ENCODE measurements around the gene BCL2L2.

The BCL2L2 gene

GRCh38 chr14:23307146-23307530, 505 bp downstream of the BCL2L2 start:
- H3K4me2 ChIP-seq (ENCODE audit: low read length), result peak overlapping the region; percentile 14; the same call in 1 of the 2 replicates
- no peaks in the 10 kb centered on the region for H3K9me3 ChIP-seq (ENCODE audit: low read length)
- no peaks in the 10 kb centered on the region for H3F3A ChIP-seq (ENCODE audit: insufficient read depth, low read length)
- no peak overlapping the region for H3K27ac ChIP-seq (ENCODE audit: low read depth, low read length, poor library complexity, severe bottlenecking)
- H2AFZ ChIP-seq (ENCODE audit: low read length), result no peak overlapping the region
- H3K9ac ChIP-seq (ENCODE audit: low read length), result no peak overlapping the region; the same call in 1 of the 2 replicates
- no peaks in the 10 kb centered on the region for H3K36me3 ChIP-seq (ENCODE audit: insufficient read depth, low read length)
- no peak for TF ChIP-seq EZH2 (IDR thresholded peaks at IDR 0.05; ENCODE audit: borderline replicate concordance, low read length)
- no peak for TF ChIP-seq CTCF (IDR thresholded peaks at IDR 0.05; ENCODE audit: low read length)
- peak overlapping the region; percentile 30 for H3K4me3 ChIP-seq (ENCODE audit: low read depth, low read length, poor library complexity, severe bottlenecking)
- peaks cover 12% of the 10 kb centered on the region for H3K4me1 ChIP-seq (ENCODE audit: insufficient read depth, low read length, severe bottlenecking)
- H3K79me2 ChIP-seq (ENCODE audit: insufficient read depth, low read length), result no peaks in the 10 kb centered on the region
- no peaks in the 10 kb centered on the region for H3K9me2 ChIP-seq (ENCODE audit: low read depth, low read length)
- no peaks in the 10 kb centered on the region; the same call in 1 of the 2 replicates for H3K27me3 ChIP-seq (ENCODE audit: insufficient read depth, low read length)
- no peaks in the 10 kb centered on the region for H4K20me1 ChIP-seq (ENCODE audit: insufficient read depth, low read length)

- peaks cover 9% of the 10 kb centered on the region for H3K4me1 ChIP-seq (ENCODE audit: insufficient read depth, low read length, severe bottlenecking)
- H2AFZ ChIP-seq (ENCODE audit: low read length), result no peak overlapping the region
- no peak overlapping the region for H3K4me2 ChIP-seq (ENCODE audit: low read length)
- H3K36me3 ChIP-seq (ENCODE audit: insufficient read depth, low read length), result no peaks in the 10 kb centered on the region
- H3K9me2 ChIP-seq (ENCODE audit: low read depth, low read length), result no peaks in the 10 kb centered on the region
- H3K79me2 ChIP-seq (ENCODE audit: insufficient read depth, low read length), result no peaks in the 10 kb centered on the region
- no peak overlapping the region for H3K4me3 ChIP-seq (ENCODE audit: low read depth, low read length, poor library complexity, severe bottlenecking)
- no peak for TF ChIP-seq EZH2 (IDR thresholded peaks at IDR 0.05; ENCODE audit: borderline replicate concordance, low read length)
- no peak for TF ChIP-seq CTCF (IDR thresholded peaks at IDR 0.05; ENCODE audit: low read length)
- H3K9ac ChIP-seq (ENCODE audit: low read length), result no peak overlapping the region
- no peaks in the 10 kb centered on the region for H3K9me3 ChIP-seq (ENCODE audit: low read length)
- no peaks in the 10 kb centered on the region; the same call in 1 of the 2 replicates for H3K27me3 ChIP-seq (ENCODE audit: insufficient read depth, low read length)
- H3F3A ChIP-seq (ENCODE audit: insufficient read depth, low read length), result no peaks in the 10 kb centered on the region
- H4K20me1 ChIP-seq (ENCODE audit: insufficient read depth, low read length), result no peaks in the 10 kb centered on the region
- H3K27ac ChIP-seq (ENCODE audit: low read depth, low read length, poor library complexity, severe bottlenecking), result no peak overlapping the region
Observed at GRCh38 chr14:23307687-23308644, 1.3 kb downstream of the BCL2L2 start.

- Histone ChIP-seq H2AFZ (ENCODE audit: low read length) (no peak overlapping the region), H3K27ac (ENCODE audit: low read depth, low read length, poor library complexity, severe bottlenecking) (no peak overlapping the region), H3K9me3 (ENCODE audit: low read length) (no peaks in the 10 kb centered on the region), H3K79me2 (ENCODE audit: insufficient read depth, low read length) (no peaks in the 10 kb centered on the region), H3K36me3 (ENCODE audit: insufficient read depth, low read length) (no peaks in the 10 kb centered on the region), H3K4me1 (ENCODE audit: insufficient read depth, low read length, severe bottlenecking) (peaks cover 5% of the 10 kb centered on the region), H3K4me2 (ENCODE audit: low read length) (no peak overlapping the region), H3K27me3 (ENCODE audit: insufficient read depth, low read length) (no peaks in the 10 kb centered on the region; the same call in 1 of the 2 replicates), H4K20me1 (ENCODE audit: insufficient read depth, low read length) (no peaks in the 10 kb centered on the region), H3K9me2 (ENCODE audit: low read depth, low read length) (no peaks in the 10 kb centered on the region), H3F3A (ENCODE audit: insufficient read depth, low read length) (no peaks in the 10 kb centered on the region), H3K4me3 (ENCODE audit: low read depth, low read length, poor library complexity, severe bottlenecking) (no peak overlapping the region), H3K9ac (ENCODE audit: low read length) (no peak overlapping the region)
- TF ChIP-seq EZH2 (IDR thresholded peaks at IDR 0.05; ENCODE audit: borderline replicate concordance, low read length) (no peak), CTCF (IDR thresholded peaks at IDR 0.05; ENCODE audit: low read length) (no peak)
Observed at GRCh38 chr14:23308721-23309445, 2.2 kb downstream of the BCL2L2 start.
